ENCODE results near the gene DNAJC7.

DNAJC7 gene

DNA sequence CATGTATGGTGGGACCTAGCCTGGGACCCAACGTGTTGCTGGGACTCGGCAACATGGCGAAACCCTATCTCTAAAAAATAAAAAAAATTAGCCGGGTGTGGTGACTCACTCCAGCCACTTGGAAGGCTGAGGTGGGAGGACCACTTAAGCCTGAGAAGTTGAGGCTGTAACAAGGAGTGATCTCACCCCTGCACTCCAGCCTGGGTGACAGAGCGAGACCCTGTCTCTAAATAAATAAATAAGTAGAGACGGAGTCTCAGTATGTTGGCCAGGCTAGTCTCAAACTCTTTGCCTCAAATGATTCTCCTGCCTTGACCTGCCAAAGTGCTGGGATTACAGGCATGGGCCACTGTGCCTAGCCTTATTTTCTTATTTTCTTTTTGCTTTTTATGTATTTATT is 60.7 kb downstream of the DNAJC7 start:
- TF ChIP-seq REST (IDR thresholded peaks at IDR 0.05; ENCODE audit: insufficient read depth in 1 of 2, low read depth in 2 of 2, low read length in 2 of 2) (no peak), TAF1 (IDR thresholded peaks at IDR 0.05; ENCODE audit: borderline replicate concordance, insufficient read depth, low read length) (no peak), FOXP2 (optimal IDR thresholded peaks at IDR 0.05; ENCODE audit: borderline replicate concordance, extremely low read depth, extremely low read length, insufficient read depth) (no peak), SIN3A (IDR thresholded peaks at IDR 0.05; ENCODE audit: borderline replicate concordance, insufficient read depth, low read length) (no peak), POLR2AphosphoS5 (IDR thresholded peaks at IDR 0.05; ENCODE audit: low read depth, low read length) (no peak)

DNA sequence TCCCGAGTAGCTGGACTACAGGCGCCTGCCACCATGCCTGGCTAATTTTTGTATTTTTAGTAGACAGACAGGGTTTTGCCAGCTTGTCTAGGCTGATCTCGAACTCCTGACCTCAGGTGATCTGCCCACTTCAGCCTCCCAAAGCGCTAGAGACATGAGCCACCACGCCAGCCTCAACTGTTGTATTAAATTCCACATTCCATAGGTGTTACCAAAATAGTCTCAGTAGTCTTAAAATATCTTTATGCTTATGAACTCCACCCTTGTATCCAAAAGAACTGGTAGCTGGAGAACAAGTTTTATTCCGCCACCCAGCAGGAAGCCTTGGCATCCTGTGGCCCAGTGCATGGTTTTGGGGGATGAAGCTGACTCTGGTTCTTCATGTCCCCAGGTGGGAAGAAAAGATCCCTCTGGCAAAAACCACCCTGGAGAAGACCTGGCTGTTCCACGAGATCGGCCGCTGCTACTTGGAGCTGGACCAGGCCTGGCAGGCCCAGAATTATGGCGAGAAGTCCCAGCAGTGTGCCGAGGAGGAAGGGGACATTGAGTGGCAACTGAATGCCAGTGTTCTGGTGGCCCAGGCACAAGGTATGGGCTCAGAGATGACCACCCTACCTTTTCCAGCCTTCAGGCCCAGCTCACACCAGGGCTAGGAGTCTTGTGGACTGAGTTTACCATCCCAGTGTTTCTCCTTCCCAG is 68.3 kb downstream of the DNAJC7 start:
- TF ChIP-seq REST (IDR thresholded peaks at IDR 0.05; ENCODE audit: insufficient read depth in 1 of 2, low read depth in 2 of 2, low read length in 2 of 2) (no peak), TAF1 (IDR thresholded peaks at IDR 0.05; ENCODE audit: borderline replicate concordance, insufficient read depth, low read length) (no peak), SIN3A (IDR thresholded peaks at IDR 0.05; ENCODE audit: borderline replicate concordance, insufficient read depth, low read length) (no peak), FOXP2 (optimal IDR thresholded peaks at IDR 0.05; ENCODE audit: borderline replicate concordance, extremely low read depth, extremely low read length, insufficient read depth) (no peak), POLR2AphosphoS5 (IDR thresholded peaks at IDR 0.05; ENCODE audit: low read depth, low read length) (no peak)

- TF ChIP-seq SIN3A (IDR thresholded peaks at IDR 0.05; ENCODE audit: borderline replicate concordance, insufficient read depth, low read length) (no peak), FOXP2 (optimal IDR thresholded peaks at IDR 0.05; ENCODE audit: borderline replicate concordance, extremely low read depth, extremely low read length, insufficient read depth) (no peak), REST (IDR thresholded peaks at IDR 0.05; ENCODE audit: insufficient read depth in 1 of 2, low read depth in 2 of 2, low read length in 2 of 2) (no peak), TAF1 (IDR thresholded peaks at IDR 0.05; ENCODE audit: borderline replicate concordance, insufficient read depth, low read length) (no peak), POLR2AphosphoS5 (IDR thresholded peaks at IDR 0.05; ENCODE audit: low read depth, low read length) (no peak)
These were observed 72.3 kb downstream of the DNAJC7 start for GRCh38 chr17:41944943-41945342.

GRCh38 chr17:41943492-41943891 is 73.7 kb downstream of the DNAJC7 start:
- no peak for TF ChIP-seq TAF1 (IDR thresholded peaks at IDR 0.05; ENCODE audit: borderline replicate concordance, insufficient read depth, low read length)
- no peak for TF ChIP-seq POLR2AphosphoS5 (IDR thresholded peaks at IDR 0.05; ENCODE audit: low read depth, low read length)
- no peak for TF ChIP-seq SIN3A (IDR thresholded peaks at IDR 0.05; ENCODE audit: borderline replicate concordance, insufficient read depth, low read length)
- TF ChIP-seq FOXP2 (optimal IDR thresholded peaks at IDR 0.05; ENCODE audit: borderline replicate concordance, extremely low read depth, extremely low read length, insufficient read depth): no peak
- TF ChIP-seq REST (IDR thresholded peaks at IDR 0.05; ENCODE audit: insufficient read depth in 1 of 2, low read depth in 2 of 2, low read length in 2 of 2): no peak

Measured in PFSK-1 (cell line).